Stimulated activated CD8-positive, alpha-beta memory T cell treated with anti-CD3 and anti-CD28 coated beads, Interleukin-12 subunit alpha, Interleukin-12 subunit beta, amount 100 ng/mL, for 24 hours (primary cell): ENCODE measurements around the gene HOXB4.

Experiments
- DNase-seq: peaks from one replicate; pipeline ENCODE4 v3.0.0-alpha.2; 2020; ENCODE audit errors: extremely low read depth

Gene HOXB4

GRCh38 chr17:48559122-48559839, 18.9 kb downstream of the HOXB4 start:
- DNase-seq, result no peak

- no peak for DNase-seq
Measured at GRCh38 chr17:48558831-48559121, 19.4 kb downstream of the HOXB4 start.

- DNase-seq, result no peak
Measured at GRCh38 chr17:48558057-48558830, 19.9 kb downstream of the HOXB4 start.

- DNase-seq, result no peak
Measured at GRCh38 chr17:48556576-48557401, 21.4 kb downstream of the HOXB4 start.

- no peak for DNase-seq
Measured at GRCh38 chr17:48556229-48556575, 21.9 kb downstream of the HOXB4 start.

GRCh38 chr17:48555258-48556228, 22.6 kb downstream of the HOXB4 start:
- DNase-seq, result no peak

GRCh38 chr17:48554412-48555257, 23.5 kb downstream of the HOXB4 start:
- DNase-seq, result no peak

GRCh38 chr17:48553826-48554225, 24.3 kb downstream of the HOXB4 start:
- DNase-seq, result no peak

GRCh38 chr17:48553190-48553547, 25.0 kb downstream of the HOXB4 start:
- no peak for DNase-seq

GRCh38 chr17:48552466-48553189, 25.5 kb downstream of the HOXB4 start:
- DNase-seq, result no peak

- DNase-seq, result no peak
Measured at GRCh38 chr17:48551596-48552465, 26.3 kb downstream of the HOXB4 start.

- no peak for DNase-seq
Measured at GRCh38 chr17:48551214-48551555, 27.0 kb downstream of the HOXB4 start.

- DNase-seq, result no peak
Measured at GRCh38 chr17:48550502-48551213, 27.5 kb downstream of the HOXB4 start.

GRCh38 chr17:48549914-48550501, 28.1 kb downstream of the HOXB4 start:
- no peak for DNase-seq

GRCh38 chr17:48549281-48549630, 28.9 kb downstream of the HOXB4 start:
- no peak for DNase-seq

- DNase-seq, result no peak
Measured at GRCh38 chr17:48548523-48549280, 29.4 kb downstream of the HOXB4 start.

- DNase-seq, result no peak
Measured at GRCh38 chr17:48547808-48548522, 30.2 kb downstream of the HOXB4 start.
